ENCODE measurements around the gene CLEC9A. TPM values are rescaled to one million over a fixed set of nuclear protein-coding genes. Genes with fewer than 3 reads are reported as not detected.

The CLEC9A gene
- total and polyA plus RNA-seq, 2 donors (not counting 3 experiments of a cell fraction or from before 2014, with no cell fraction given): not detected

DNA sequence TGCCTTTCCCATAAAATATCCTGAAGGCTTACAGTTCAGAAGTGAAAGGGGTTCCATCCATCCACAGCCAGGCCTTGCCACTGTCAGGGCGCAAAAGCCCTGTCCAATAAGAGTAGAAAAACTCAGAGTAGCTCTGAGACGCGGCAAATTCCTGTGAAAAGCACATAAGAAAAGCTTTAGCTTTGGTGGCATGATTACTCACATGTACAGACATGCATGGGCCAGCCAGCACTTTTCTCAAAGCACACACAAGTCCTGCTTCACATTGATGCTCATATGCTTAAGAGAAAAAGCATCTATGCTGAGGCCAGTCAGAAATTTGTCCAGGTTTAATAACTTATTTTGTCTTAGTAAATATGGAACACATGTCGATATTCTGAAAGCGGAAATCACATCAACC, 42.8 kb downstream of the CLEC9A start:
- peaks cover 23% of the 10 kb centered on the region for H3K4me1 ChIP-seq (ENCODE audit: control insufficient read depth, extremely low read depth, insufficient read depth, low read length)
- TF ChIP-seq GATA2 (IDR thresholded peaks at IDR 0.05; ENCODE audit: insufficient read depth, insufficient read length, low read depth, low read length): no peak
- TF ChIP-seq JUN (IDR thresholded peaks at IDR 0.05; ENCODE audit: borderline replicate concordance, insufficient read depth, insufficient read length, low read depth): no peak
- no peak for TF ChIP-seq POLR2A (IDR thresholded peaks at IDR 0.05; ENCODE audit: low read depth, low read length)
- no peak for TF ChIP-seq FOS (IDR thresholded peaks at IDR 0.05; ENCODE audit: borderline replicate concordance, insufficient read depth, low read length)
- H3K27me3 ChIP-seq (ENCODE audit: control insufficient read depth in 2 of 2, insufficient read depth in 2 of 2, low read length in 2 of 2): no peaks in the 10 kb centered on the region
- H3K4me3 ChIP-seq (replicated peaks in 1 of 3; ENCODE audit: insufficient read depth in 1 of 3, low read depth in 1 of 3, low read length in 3 of 3): no peak overlapping the region
- BruUV-seq (replicated peaks): no TSS peak
- dilution Hi-C loops (cut with MboI; ENCODE audit: extremely low pct_ligation_motif_present, low sequenced_read_pairs): no loop called here
- no peak overlapping the region for H3K4me2 ChIP-seq (ENCODE audit: insufficient read depth, low read length)
- H3K9me3 ChIP-seq (replicated peaks; ENCODE audit: control insufficient read depth, insufficient read depth, low read length): no peaks in the 10 kb centered on the region
- FAIRE-seq: no peak
- no peaks in the 10 kb centered on the region for H3K79me2 ChIP-seq (ENCODE audit: control insufficient read depth, insufficient read depth, low read length)
- POLR2A ChIA-PET: no interaction called here
- no peak for DNase-seq (ENCODE audit: low read depth, low spot score)
- intact Hi-C loops (cut with micrococcal nuclease): no loop called here
- CTCF ChIA-PET: interaction anchor here (0.8 kb wide), 1 partner anchor 9 kb away, joined by 3 read pairs; no protein-coding TSS in a partner anchor
- peaks cover 3 to 6% of the 10 kb centered on the region in 2 experiments for H3K36me3 ChIP-seq (ENCODE audit: control insufficient read depth in 2 of 2, extremely low read depth in 1 of 2, insufficient read depth in 2 of 2, low read length in 2 of 2)
- H3K9ac ChIP-seq (replicated peaks; ENCODE audit: extremely low read depth, insufficient read depth, low read length): no peak overlapping the region
- H2AFZ ChIP-seq (ENCODE audit: low read depth, low read length): no peak overlapping the region
- no peaks in the 10 kb centered on the region for H3K9me1 ChIP-seq (replicated peaks; ENCODE audit: control insufficient read depth, extremely low read depth, insufficient read depth, low read length)
- no peak overlapping the region for H3K27ac ChIP-seq (ENCODE audit: insufficient read depth, low read depth, low read length)
- H4K20me1 ChIP-seq (replicated peaks; ENCODE audit: control insufficient read depth, extremely low read depth, insufficient read depth, low read length): no peaks in the 10 kb centered on the region

DNA sequence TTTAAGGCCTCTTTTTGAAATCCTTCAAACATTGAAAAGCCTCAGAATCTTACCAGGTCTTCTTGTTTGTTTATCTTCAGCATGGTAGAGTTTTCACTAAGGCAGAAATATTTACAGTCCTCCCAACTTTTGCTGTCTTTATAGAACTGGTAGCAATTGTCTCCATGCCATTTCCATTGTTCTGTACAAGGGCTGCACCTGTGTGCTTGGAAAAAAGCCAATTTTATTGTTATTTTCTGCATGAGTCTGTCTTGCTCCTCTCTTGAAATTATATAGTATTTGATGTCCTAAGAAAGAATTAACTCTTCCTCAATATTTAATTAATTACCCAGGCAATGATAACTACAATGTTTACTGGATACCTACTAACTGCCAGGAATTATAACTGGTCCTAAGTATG, 45.0 kb downstream of the CLEC9A start:
- FAIRE-seq: no peak
- H3K9ac ChIP-seq (replicated peaks; ENCODE audit: extremely low read depth, insufficient read depth, low read length): no peak overlapping the region
- POLR2A ChIA-PET: no interaction called here
- H3K79me2 ChIP-seq (ENCODE audit: control insufficient read depth, insufficient read depth, low read length): no peaks in the 10 kb centered on the region
- H2AFZ ChIP-seq (ENCODE audit: low read depth, low read length): no peak overlapping the region
- H3K36me3 ChIP-seq (ENCODE audit: control insufficient read depth in 2 of 2, extremely low read depth in 1 of 2, insufficient read depth in 2 of 2, low read length in 2 of 2): peaks cover 3 to 6% of the 10 kb centered on the region in 2 experiments
- intact Hi-C loops (cut with micrococcal nuclease): no loop called here
- no TSS peak for BruUV-seq (replicated peaks)
- no peaks in the 10 kb centered on the region for H3K9me3 ChIP-seq (replicated peaks; ENCODE audit: control insufficient read depth, insufficient read depth, low read length)
- peaks cover 6% of the 10 kb centered on the region for H3K4me1 ChIP-seq (ENCODE audit: control insufficient read depth, extremely low read depth, insufficient read depth, low read length)
- H3K27ac ChIP-seq (ENCODE audit: insufficient read depth, low read depth, low read length): no peak overlapping the region
- H3K27me3 ChIP-seq (ENCODE audit: control insufficient read depth in 2 of 2, insufficient read depth in 2 of 2, low read length in 2 of 2): no peaks in the 10 kb centered on the region
- CTCF ChIA-PET: no interaction called here
- H3K9me1 ChIP-seq (replicated peaks; ENCODE audit: control insufficient read depth, extremely low read depth, insufficient read depth, low read length): no peaks in the 10 kb centered on the region
- DNase-seq (ENCODE audit: low read depth, low spot score): peak; percentile 55
- H3K4me3 ChIP-seq (replicated peaks in 1 of 3; ENCODE audit: insufficient read depth in 1 of 3, low read depth in 1 of 3, low read length in 3 of 3): no peak overlapping the region
- dilution Hi-C loops (cut with MboI; ENCODE audit: extremely low pct_ligation_motif_present, low sequenced_read_pairs): no loop called here
- no peak overlapping the region for H3K4me2 ChIP-seq (ENCODE audit: insufficient read depth, low read length)
- H4K20me1 ChIP-seq (replicated peaks; ENCODE audit: control insufficient read depth, extremely low read depth, insufficient read depth, low read length): no peaks in the 10 kb centered on the region
- TF ChIP-seq FOS (IDR thresholded peaks at IDR 0.05; ENCODE audit: borderline replicate concordance, insufficient read depth, low read length) (no peak), GATA2 (IDR thresholded peaks at IDR 0.05; ENCODE audit: insufficient read depth, insufficient read length, low read depth, low read length) (no peak)

Data from endothelial cell of umbilical vein (primary cell).